HepG2 (cell line): ENCODE data around the gene GPR37.

Source experiments
- ARNT ChIP-seq: fragments of 450-650 bp; IDR thresholded peaks from 2 replicates; pipeline ENCODE4 v1.6.1; 2017
- CHCHD3 ChIP-seq: sonication (generic); formaldehyde crosslinking; IDR thresholded peaks from 2 replicates; pipeline ENCODE4 v1.8.0; 2022; ENCODE audit warnings: mild to moderate bottlenecking, missing genetic modification reagents, moderate library complexity
- CREB1 ChIP-seq, 2 experiments: fragments of 450-650 bp in 1 of 2; IDR thresholded peaks; 2 replicates each; pipeline ENCODE4 v1.6.1; 2016 to 2017; ENCODE audit warnings: control low read depth in 1 of 2, mild to moderate bottlenecking in 1 of 2, missing compliant biosample characterization in 1 of 2, missing genetic modification characterization in 1 of 2
- EZH2 ChIP-seq: conservative IDR thresholded peaks from 2 replicates; pipeline ENCODE4 v1.6.1; 2012; ENCODE audit warnings: mild to moderate bottlenecking, low read depth, low read length, moderate library complexity
- MAFF ChIP-seq: IDR thresholded peaks from 2 replicates; pipeline ENCODE4 v1.6.1; 2011; ENCODE audit warnings: low read depth, low read length, improper control_type of control experiment
- POLR2A ChIP-seq, 2 experiments: IDR thresholded peaks; 2 replicates each; pipeline ENCODE4 v1.6.1; 2011; ENCODE audit warnings: low read depth in 2 of 2, low read length in 2 of 2, mild to moderate bottlenecking in 1 of 2, moderate library complexity in 1 of 2; ENCODE audit not compliant: insufficient read depth in 1 of 2
- SMAD1 ChIP-seq: sonication (generic); formaldehyde crosslinking; IDR thresholded peaks from 2 replicates; pipeline ENCODE4 v1.4.0; 2020; ENCODE audit warnings: missing genetic modification reagents, low read depth, mild to moderate bottlenecking, borderline replicate concordance
- SMAD3 ChIP-seq: sonication (generic); formaldehyde crosslinking; IDR thresholded peaks from 2 replicates; pipeline ENCODE4 v1.4.0; 2020; ENCODE audit warnings: missing genetic modification reagents
- SRSF1 ChIP-seq: fragments of 200-400 bp; formaldehyde crosslinking; optimal IDR thresholded peaks from 2 replicates; pipeline ENCODE3; 2017; ENCODE audit warnings: mild to moderate bottlenecking, low read depth, low read length, moderate library complexity
- ZNF33B ChIP-seq: sonication (generic); formaldehyde crosslinking; IDR thresholded peaks from 2 replicates; pipeline ENCODE4 v1.5.1; 2020; ENCODE audit warnings: mild to moderate bottlenecking, missing genetic modification reagents
- ZSCAN31 ChIP-seq: sonication (generic); formaldehyde crosslinking; IDR thresholded peaks from 2 replicates; pipeline ENCODE4 v1.5.0; 2020; ENCODE audit warnings: low read depth, mild to moderate bottlenecking, missing genetic modification reagents
- TF ChIP-seq, protein P1 (sequence below): sonication (generic); formaldehyde crosslinking; IDR thresholded peaks from 2 replicates; pipeline ENCODE4 v1.4.0; 2020; ENCODE audit warnings: missing genetic modification reagents
- TF ChIP-seq, protein P2 (sequence below): sonication (generic); formaldehyde crosslinking; conservative IDR thresholded peaks from 2 replicates; pipeline ENCODE4 v1.8.1; 2023; ENCODE audit warnings: missing genetic modification reagents
- TF ChIP-seq, protein P3 (sequence below): sonication (generic); formaldehyde crosslinking; IDR thresholded peaks from 2 replicates; pipeline ENCODE4 v1.4.0; 2020; ENCODE audit warnings: missing genetic modification reagents, borderline replicate concordance

DNA sequence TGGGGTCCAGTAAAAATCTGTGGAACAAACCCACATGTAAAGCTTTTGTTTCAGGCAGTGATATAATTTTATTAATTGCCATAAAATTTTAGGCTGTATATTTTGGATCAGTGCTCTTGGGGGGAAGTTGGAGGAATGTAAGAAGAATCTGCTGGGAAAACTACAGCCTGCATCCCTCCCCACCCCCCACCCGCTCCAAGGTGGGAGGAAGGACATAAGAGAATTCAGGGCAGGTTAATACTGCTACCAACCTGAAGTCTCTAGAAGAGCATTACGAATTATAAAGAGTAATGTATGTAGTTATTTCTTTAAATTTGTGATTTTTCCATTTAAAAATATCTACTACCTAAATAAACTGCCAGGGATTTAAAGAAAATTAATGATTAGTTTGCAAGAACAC, 47.2 kb upstream of the GPR37 start:
- TF ChIP-seq MAFF (no peak), ZSCAN31 (CRISPR knock-in tag) (no peak), ARNT (no peak), POLR2A (IDR thresholded peaks at IDR 0.05; ENCODE audit: insufficient read depth in 1 of 2, low read depth in 2 of 2, low read length in 2 of 2) (no peak), SMAD3 (CRISPR knock-in tag) (no peak), EZH2 (no peak), ZNF33B (CRISPR knock-in tag) (no peak), SMAD1 (CRISPR knock-in tag) (no peak), CHCHD3 (CRISPR knock-in tag) (no peak), CREB1 (IDR thresholded peaks at IDR 0.05) (no peak), CREB1 (CRISPR knock-in tag; IDR thresholded peaks at IDR 0.05) (no peak), SRSF1 (no peak)
- TF ChIP-seq, protein P1, sequence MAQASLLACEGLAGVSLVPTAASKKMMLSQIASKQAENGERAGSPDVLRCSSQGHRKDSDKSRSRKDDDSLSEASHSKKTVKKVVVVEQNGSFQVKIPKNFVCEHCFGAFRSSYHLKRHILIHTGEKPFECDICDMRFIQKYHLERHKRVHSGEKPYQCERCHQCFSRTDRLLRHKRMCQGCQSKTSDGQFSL (CRISPR knock-in tag): no peak
- TF ChIP-seq, protein P2, sequence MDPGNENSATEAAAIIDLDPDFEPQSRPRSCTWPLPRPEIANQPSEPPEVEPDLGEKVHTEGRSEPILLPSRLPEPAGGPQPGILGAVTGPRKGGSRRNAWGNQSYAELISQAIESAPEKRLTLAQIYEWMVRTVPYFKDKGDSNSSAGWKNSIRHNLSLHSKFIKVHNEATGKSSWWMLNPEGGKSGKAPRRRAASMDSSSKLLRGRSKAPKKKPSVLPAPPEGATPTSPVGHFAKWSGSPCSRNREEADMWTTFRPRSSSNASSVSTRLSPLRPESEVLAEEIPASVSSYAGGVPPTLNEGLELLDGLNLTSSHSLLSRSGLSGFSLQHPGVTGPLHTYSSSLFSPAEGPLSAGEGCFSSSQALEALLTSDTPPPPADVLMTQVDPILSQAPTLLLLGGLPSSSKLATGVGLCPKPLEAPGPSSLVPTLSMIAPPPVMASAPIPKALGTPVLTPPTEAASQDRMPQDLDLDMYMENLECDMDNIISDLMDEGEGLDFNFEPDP (CRISPR knock-in tag): no peak
- TF ChIP-seq, protein P3, sequence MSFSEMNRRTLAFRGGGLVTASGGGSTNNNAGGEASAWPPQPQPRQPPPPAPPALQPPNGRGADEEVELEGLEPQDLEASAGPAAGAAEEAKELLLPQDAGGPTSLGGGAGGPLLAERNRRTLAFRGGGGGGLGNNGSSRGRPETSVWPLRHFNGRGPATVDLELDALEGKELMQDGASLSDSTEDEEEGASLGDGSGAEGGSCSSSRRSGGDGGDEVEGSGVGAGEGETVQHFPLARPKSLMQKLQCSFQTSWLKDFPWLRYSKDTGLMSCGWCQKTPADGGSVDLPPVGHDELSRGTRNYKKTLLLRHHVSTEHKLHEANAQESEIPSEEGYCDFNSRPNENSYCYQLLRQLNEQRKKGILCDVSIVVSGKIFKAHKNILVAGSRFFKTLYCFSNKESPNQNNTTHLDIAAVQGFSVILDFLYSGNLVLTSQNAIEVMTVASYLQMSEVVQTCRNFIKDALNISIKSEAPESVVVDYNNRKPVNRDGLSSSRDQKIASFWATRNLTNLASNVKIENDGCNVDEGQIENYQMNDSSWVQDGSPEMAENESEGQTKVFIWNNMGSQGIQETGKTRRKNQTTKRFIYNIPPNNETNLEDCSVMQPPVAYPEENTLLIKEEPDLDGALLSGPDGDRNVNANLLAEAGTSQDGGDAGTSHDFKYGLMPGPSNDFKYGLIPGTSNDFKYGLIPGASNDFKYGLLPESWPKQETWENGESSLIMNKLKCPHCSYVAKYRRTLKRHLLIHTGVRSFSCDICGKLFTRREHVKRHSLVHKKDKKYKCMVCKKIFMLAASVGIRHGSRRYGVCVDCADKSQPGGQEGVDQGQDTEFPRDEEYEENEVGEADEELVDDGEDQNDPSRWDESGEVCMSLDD (CRISPR knock-in tag): no peak
